ENCODE data around the gene NUMBL. TPM values are rescaled to one million over a fixed set of nuclear protein-coding genes. Genes with fewer than 3 reads are reported as not detected.
A peak's percentile ranks its signal among the peaks of the same experiment; 100 is the strongest.

NUMBL gene
- total and polyA plus RNA-seq, 2 of the 13 experiments (the other 11 are each of a cell fraction or from before 2014, with no cell fraction given): 0.49 to 2.3 TPM

DNA sequence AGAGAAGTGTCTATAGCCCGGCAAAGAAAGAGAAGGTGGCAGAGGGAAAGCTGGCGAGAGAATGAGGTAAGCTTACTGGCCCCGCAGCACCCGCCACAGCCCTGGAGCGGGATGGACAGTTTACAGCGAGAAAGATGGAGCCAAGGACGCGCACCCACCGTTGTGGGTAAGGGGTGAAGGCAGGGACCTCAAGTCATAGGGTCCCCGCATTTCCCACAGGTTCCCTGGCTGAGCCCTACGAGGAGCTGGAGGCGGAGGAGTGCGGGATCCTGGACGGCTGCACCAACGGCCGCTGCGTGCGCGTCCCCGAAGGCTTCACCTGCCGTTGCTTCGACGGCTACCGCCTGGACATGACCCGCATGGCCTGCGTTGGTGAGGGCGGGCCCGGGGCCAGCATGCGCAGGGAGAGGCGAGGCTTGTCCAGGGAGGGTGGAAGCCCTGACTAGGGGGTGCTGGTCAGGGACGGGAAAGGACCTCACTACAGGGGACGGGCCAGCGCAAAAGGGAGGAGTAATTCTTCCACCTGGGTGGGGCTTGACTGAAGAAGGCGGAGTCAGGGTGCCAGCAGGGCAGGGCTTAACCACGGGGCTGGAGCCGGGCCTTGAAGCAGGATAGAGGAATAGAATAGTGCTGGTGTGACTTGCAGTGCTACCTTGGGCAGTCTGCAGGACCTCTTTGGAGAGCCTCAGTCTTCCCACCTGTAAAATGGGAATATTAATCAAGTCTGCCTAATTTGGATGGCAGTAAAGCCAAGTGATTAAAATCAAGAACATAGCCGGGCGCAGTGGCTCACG lies 62.8 kb downstream of the NUMBL start:
- intact Hi-C loops (cut with micrococcal nuclease; ENCODE audit: unreplicated experiment) (no loop called here), in situ Hi-C loops (cut with HindIII; ENCODE audit: extremely low pct_ligation_motif_present, low pct_unique_long_range_greater_than_20kb) (no loop called here)
- no peak overlapping the region for H3K9ac ChIP-seq (ENCODE audit: insufficient read depth, low read depth, low read length)
- DNase-seq (ENCODE audit: low spot score) (no peak), ATAC-seq (no peak), FAIRE-seq (no peak)
- H3K4me2 ChIP-seq (ENCODE audit: low read depth, low read length): no peak overlapping the region
- no peak overlapping the region for H3K27ac ChIP-seq (ENCODE audit: extremely low read length, insufficient read depth, low read length)
- peaks cover 1 to 3% of the 10 kb centered on the region in 2 experiments; a peak in 3 of 5 replicates for H3K27me3 ChIP-seq (ENCODE audit: control insufficient read depth in 1 of 2, insufficient read depth in 2 of 2, low read length in 2 of 2)
- WGBS (ENCODE audit: low lambda C conversion rate): 66% methylated on average over 27 of the region's 39 CpGs
- BruUV-seq (replicated peaks): no TSS peak
- peaks cover 6% of the 10 kb centered on the region; the same call in 1 of the 2 replicates for H3K4me1 ChIP-seq (ENCODE audit: insufficient read depth, low read length)
- H2AFZ ChIP-seq (ENCODE audit: low read length): no peak overlapping the region
- H4K20me1 ChIP-seq (ENCODE audit: insufficient read depth, low read length): no peaks in the 10 kb centered on the region
- H3K79me2 ChIP-seq (ENCODE audit: insufficient read depth, low read length): no peaks in the 10 kb centered on the region
- no peaks in the 10 kb centered on the region for H3K36me3 ChIP-seq (replicated peaks in 1 of 2; ENCODE audit: control insufficient read depth in 1 of 2, insufficient read depth in 2 of 2, low read length in 2 of 2)
- POLR2A ChIA-PET: no interaction called here
- CTCF ChIA-PET (ENCODE audit: low intra/inter-chr PET ratio, low total read pairs): no interaction called here
- TF ChIP-seq ZNF629 (CRISPR knock-in tag; conservative IDR thresholded peaks at IDR 0.05) (peak; percentile 71), NCOA2 (CRISPR knock-in tag; IDR thresholded peaks at IDR 0.05) (no peak)
- H3K4me3 ChIP-seq (replicated peaks in 1 of 3; ENCODE audit: insufficient read depth in 1 of 3, low read depth in 2 of 3, low read length in 3 of 3): no peak overlapping the region
- H3K9me3 ChIP-seq (ENCODE audit: low read length): no peaks in the 10 kb centered on the region

DNA sequence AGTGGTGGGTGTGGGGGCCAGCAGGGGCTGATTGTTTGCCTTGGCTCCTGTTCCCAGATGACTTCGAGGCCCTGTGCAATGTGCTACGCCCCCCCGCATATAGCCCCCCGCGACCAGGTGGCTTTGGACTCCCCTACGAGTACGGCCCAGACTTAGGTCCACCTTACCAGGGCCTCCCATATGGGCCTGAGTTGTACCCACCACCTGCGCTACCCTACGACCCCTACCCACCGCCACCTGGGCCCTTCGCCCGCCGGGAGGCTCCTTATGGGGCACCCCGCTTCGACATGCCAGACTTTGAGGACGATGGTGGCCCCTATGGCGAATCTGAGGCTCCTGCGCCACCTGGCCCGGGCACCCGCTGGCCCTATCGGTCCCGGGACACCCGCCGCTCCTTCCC lies 63.5 kb downstream of the NUMBL start:
- FAIRE-seq: no peak
- CTCF ChIA-PET (ENCODE audit: low intra/inter-chr PET ratio, low total read pairs): no interaction called here
- no peak for TF ChIP-seq ZNF143 (CRISPR knock-in tag; IDR thresholded peaks at IDR 0.05)
- no peak for TF ChIP-seq PPARG (CRISPR knock-in tag; conservative IDR thresholded peaks at IDR 0.05)
- no peak for TF ChIP-seq PAWR (CRISPR knock-in tag; IDR thresholded peaks at IDR 0.05; ENCODE audit: borderline replicate concordance)
- TF ChIP-seq, protein P1, sequence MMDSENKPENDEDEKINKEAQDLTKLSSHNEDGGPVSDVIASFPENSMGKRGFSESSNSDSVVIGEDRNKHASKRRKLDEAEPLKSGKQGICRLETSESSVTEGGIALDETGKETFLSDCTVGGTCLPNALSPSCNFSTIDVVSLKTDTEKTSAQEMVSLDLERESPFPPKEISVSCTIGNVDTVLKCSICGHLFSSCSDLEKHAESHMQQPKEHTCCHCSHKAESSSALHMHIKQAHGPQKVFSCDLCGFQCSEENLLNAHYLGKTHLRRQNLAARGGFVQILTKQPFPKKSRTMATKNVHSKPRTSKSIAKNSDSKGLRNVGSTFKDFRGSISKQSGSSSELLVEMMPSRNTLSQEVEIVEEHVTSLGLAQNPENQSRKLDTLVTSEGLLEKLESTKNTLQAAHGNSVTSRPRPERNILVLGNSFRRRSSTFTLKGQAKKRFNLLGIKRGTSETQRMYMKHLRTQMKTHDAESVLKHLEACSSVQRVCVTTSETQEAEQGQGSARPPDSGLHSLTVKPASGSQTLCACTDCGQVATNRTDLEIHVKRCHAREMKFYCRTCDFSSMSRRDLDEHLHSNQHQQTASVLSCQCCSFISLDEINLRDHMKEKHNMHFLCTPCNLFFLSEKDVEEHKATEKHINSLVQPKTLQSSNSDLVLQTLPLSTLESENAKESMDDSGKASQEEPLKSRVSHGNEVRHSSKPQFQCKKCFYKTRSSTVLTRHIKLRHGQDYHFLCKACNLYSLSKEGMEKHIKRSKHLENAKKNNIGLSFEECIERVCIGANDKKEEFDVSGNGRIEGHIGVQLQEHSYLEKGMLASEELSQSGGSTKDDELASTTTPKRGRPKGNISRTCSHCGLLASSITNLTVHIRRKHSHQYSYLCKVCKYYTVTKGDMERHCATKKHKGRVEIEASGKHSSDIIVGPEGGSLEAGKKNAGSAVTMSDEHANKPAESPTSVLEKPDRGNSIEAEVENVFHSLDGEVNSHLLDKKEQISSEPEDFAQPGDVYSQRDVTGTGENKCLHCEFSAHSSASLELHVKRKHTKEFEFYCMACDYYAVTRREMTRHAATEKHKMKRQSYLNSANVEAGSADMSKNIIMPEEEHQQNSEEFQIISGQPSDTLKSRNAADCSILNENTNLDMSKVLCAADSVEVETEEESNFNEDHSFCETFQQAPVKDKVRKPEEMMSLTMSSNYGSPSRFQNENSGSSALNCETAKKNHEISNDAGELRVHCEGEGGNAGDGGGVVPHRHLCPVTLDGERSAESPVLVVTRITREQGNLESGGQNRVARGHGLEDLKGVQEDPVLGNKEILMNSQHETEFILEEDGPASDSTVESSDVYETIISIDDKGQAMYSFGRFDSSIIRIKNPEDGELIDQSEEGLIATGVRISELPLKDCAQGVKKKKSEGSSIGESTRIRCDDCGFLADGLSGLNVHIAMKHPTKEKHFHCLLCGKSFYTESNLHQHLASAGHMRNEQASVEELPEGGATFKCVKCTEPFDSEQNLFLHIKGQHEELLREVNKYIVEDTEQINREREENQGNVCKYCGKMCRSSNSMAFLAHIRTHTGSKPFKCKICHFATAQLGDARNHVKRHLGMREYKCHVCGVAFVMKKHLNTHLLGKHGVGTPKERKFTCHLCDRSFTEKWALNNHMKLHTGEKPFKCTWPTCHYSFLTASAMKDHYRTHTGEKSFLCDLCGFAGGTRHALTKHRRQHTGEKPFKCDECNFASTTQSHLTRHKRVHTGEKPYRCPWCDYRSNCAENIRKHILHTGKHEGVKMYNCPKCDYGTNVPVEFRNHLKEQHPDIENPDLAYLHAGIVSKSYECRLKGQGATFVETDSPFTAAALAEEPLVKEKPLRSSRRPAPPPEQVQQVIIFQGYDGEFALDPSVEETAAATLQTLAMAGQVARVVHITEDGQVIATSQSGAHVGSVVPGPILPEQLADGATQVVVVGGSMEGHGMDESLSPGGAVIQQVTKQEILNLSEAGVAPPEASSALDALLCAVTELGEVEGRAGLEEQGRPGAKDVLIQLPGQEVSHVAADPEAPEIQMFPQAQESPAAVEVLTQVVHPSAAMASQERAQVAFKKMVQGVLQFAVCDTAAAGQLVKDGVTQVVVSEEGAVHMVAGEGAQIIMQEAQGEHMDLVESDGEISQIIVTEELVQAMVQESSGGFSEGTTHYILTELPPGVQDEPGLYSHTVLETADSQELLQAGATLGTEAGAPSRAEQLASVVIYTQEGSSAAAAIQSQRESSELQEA (CRISPR knock-in tag; IDR thresholded peaks at IDR 0.05; ENCODE audit: not compliant biosample characterization): no peak
- no peak for TF ChIP-seq PCBP2 (optimal IDR thresholded peaks at IDR 0.05; ENCODE audit: low read depth, low read length, poor library complexity, severe bottlenecking)
- no peak for TF ChIP-seq NR2F1 (CRISPR knock-in tag; IDR thresholded peaks at IDR 0.05)
- no peak for TF ChIP-seq NAIF1 (CRISPR knock-in tag; IDR thresholded peaks at IDR 0.05; ENCODE audit: borderline replicate concordance)
- no peak for TF ChIP-seq EEA1 (CRISPR knock-in tag; IDR thresholded peaks at IDR 0.05; ENCODE audit: borderline replicate concordance)

More for the DNA sequence above, 63.5 kb downstream of the NUMBL start:
- Histone ChIP-seq H3K79me2 (ENCODE audit: insufficient read depth, low read length) (no peaks in the 10 kb centered on the region), H3K9me3 (ENCODE audit: low read length) (no peaks in the 10 kb centered on the region), H3K4me2 (ENCODE audit: low read depth, low read length) (no peak overlapping the region), H3K4me3 (replicated peaks in 1 of 3; ENCODE audit: insufficient read depth in 1 of 3, low read depth in 2 of 3, low read length in 3 of 3) (no peak overlapping the region), H3K36me3 (replicated peaks in 1 of 2; ENCODE audit: control insufficient read depth in 1 of 2, insufficient read depth in 2 of 2, low read length in 2 of 2) (no peaks in the 10 kb centered on the region), H3K9ac (ENCODE audit: insufficient read depth, low read depth, low read length) (no peak overlapping the region), H3K4me1 (ENCODE audit: insufficient read depth, low read length) (peaks cover 6% of the 10 kb centered on the region; the same call in 1 of the 2 replicates), H4K20me1 (ENCODE audit: insufficient read depth, low read length) (no peaks in the 10 kb centered on the region), H3K27ac (ENCODE audit: extremely low read length, insufficient read depth, low read length) (no peak overlapping the region), H3K27me3 (ENCODE audit: control insufficient read depth in 1 of 2, insufficient read depth in 2 of 2, low read length in 2 of 2) (peaks cover 1 to 3% of the 10 kb centered on the region in 2 experiments; a peak in 3 of 5 replicates), H2AFZ (ENCODE audit: low read length) (no peak overlapping the region)
- DNase-seq (ENCODE audit: low spot score) (no peak), ATAC-seq (no peak)
- no TSS peak for BruUV-seq (replicated peaks)
- WGBS (ENCODE audit: low lambda C conversion rate): 60% methylated on average over 22 of the region's 24 CpGs
- POLR2A ChIA-PET: no interaction called here
- intact Hi-C loops (cut with micrococcal nuclease; ENCODE audit: unreplicated experiment): no loop called here
- in situ Hi-C loops (cut with HindIII; ENCODE audit: extremely low pct_ligation_motif_present, low pct_unique_long_range_greater_than_20kb): no loop called here

All from HepG2 (cell line).